Bronchial epithelial cell (primary cell): ENCODE measurements around the gene ALKBH3. TPM values are rescaled to one million over a fixed set of nuclear protein-coding genes. Genes with fewer than 3 reads are reported as not detected.

ENCODE experiments used
- DNase-seq: peaks from one replicate; pipeline ENCODE4 v3.0.0-alpha.2; 2010; ENCODE audit warnings: low read depth
- FAIRE-seq: peaks from 2 replicates; lab custom pipeline; 2011; peaks lifted over from hg19 to GRCh38; lab: Jason Lieb, UNC
- H3K27me3 ChIP-seq: 2 replicates; pipeline ENCODE4 v1.5.1; 2011; ENCODE audit warnings: low read length; ENCODE audit not compliant: control insufficient read depth, insufficient read depth
- H3K36me3 ChIP-seq: 2 replicates; pipeline ENCODE4 v1.5.1; 2011; ENCODE audit warnings: low read length; ENCODE audit not compliant: control insufficient read depth, insufficient read depth
- H3K4me3 ChIP-seq: 2 replicates; pipeline ENCODE4 v1.5.1; 2011; ENCODE audit warnings: mild to moderate bottlenecking, low read depth, low read length, control low read depth
- total RNA-seq: library from RNA; depleted of rRNA; stranded (reverse); fragments of >200 nt; gene quantifications from 2 replicates; pipeline ENCODE4 v1.2.1, GENCODE V29; 2014
- TF ChIP-seq, protein P1 (sequence below): IDR thresholded peaks from 2 replicates; pipeline ENCODE4 v1.5.1; 2011; ENCODE audit warnings: mild to moderate bottlenecking, moderate library complexity, low read length, control low read depth, inconsistent platforms; ENCODE audit not compliant: insufficient read depth, severe bottlenecking

ALKBH3 gene
- total RNA-seq, 1 donor from 2014 or later = 67.7 TPM

DNA sequence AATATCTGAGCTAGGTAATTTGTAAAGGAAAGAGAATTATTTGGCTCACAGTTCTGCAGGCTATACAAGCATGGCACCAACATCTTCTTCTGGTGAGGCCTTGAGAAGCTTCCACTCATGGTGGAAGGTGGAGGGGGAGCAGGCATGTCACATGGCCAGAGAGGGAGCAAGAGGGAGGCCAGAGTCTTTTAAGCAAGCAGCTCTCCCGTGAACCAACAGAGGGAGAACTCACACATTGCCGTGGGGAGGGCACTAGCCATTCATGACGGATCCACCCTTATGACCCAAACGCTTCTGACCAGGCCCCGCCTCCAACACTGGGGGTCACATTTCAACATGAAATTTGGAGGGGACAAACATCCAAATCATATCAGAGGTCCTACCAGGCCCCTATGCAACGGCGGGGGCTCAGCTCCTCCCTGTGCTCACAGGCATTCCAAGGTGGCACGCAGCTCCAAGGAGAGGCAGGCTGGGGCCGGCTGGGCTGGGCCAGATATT, 66.4 kb downstream of the ALKBH3 start:
- no peaks in the 10 kb centered on the region for H3K36me3 ChIP-seq
- DNase-seq (no peak), FAIRE-seq (no peak)
- H3K27me3 ChIP-seq = peaks cover 11% of the 10 kb centered on the region
- no peak overlapping the region for H3K4me3 ChIP-seq
- TF ChIP-seq, protein P1, sequence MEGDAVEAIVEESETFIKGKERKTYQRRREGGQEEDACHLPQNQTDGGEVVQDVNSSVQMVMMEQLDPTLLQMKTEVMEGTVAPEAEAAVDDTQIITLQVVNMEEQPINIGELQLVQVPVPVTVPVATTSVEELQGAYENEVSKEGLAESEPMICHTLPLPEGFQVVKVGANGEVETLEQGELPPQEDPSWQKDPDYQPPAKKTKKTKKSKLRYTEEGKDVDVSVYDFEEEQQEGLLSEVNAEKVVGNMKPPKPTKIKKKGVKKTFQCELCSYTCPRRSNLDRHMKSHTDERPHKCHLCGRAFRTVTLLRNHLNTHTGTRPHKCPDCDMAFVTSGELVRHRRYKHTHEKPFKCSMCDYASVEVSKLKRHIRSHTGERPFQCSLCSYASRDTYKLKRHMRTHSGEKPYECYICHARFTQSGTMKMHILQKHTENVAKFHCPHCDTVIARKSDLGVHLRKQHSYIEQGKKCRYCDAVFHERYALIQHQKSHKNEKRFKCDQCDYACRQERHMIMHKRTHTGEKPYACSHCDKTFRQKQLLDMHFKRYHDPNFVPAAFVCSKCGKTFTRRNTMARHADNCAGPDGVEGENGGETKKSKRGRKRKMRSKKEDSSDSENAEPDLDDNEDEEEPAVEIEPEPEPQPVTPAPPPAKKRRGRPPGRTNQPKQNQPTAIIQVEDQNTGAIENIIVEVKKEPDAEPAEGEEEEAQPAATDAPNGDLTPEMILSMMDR = peak; percentile 36

DNA sequence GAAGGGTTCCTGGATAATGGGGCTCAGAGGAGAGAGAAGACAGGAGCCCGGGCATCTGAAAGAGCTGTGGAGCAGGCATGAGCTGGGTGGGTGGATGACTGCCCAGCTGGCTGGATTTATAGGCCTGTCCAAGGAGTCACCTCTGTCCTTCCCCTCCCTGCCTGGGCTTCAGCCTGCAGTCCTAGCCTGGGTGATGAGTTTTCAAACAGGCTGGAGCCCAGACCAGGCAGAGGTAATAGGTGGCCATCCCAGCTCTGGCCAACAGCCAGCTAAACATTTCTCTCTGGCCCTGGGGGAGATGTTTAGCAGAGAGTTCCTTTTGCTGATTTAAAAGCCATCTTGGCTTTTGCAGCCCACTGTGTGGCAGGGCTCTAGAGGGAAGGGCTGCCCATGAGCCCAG, 67.2 kb downstream of the ALKBH3 start:
- no peak for DNase-seq
- TF ChIP-seq, protein P1 = no peak
- H3K27me3 ChIP-seq = peaks cover 11% of the 10 kb centered on the region
- no peak overlapping the region for H3K4me3 ChIP-seq
- no peaks in the 10 kb centered on the region for H3K36me3 ChIP-seq
- FAIRE-seq = no peak

DNA sequence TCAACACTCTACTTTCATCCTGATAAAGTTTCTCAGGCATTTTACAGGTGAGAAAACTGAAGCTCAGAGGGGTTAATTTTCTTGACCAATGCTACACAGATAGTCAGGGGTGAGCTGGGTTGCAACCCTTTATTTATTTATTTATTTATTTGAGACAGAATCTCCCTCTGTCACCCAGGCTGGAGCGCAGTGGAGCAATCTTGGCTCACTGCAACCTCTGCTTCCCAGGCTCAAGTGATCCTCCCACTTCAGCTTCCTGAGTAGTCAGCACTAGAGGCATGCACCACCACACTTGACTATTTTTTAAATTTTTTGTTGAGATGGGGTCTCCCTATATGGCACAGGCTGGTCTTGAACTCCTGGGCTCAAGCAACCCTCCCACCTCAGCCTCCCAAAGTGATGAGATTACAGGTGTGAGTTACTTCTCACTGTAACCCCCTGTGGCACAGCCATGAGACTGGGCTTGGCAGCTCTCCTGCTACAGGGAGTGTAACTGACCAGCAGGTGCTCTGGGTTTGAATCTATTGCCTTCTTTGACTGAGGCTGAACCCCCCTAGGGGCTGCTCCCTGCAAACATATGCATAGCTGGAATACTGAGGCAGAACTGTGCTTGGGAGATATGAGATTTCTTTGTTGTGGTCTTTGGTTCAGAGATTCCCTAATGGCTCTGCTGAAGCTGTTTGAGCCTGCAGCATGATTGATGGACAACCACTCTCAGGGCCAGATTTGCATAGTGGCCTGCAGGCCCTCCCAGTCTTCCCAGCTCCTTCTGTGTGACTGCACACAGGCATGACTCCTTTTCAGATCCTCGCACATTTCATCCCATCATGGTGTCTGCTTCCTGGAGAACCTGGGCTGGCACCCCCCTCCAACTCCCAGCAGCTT, 68.0 kb downstream of the ALKBH3 start:
- Histone ChIP-seq H3K36me3 (no peaks in the 10 kb centered on the region), H3K4me3 (no peak overlapping the region), H3K27me3 (peaks cover 9% of the 10 kb centered on the region)
- TF ChIP-seq, protein P1 = no peak
- FAIRE-seq (no peak), DNase-seq (no peak)

GRCh38 chr11:43950311-43950855, 69.8 kb downstream of the ALKBH3 start:
- Histone ChIP-seq H3K4me3 (no peak overlapping the region), H3K27me3 (peaks cover 2% of the 10 kb centered on the region), H3K36me3 (no peaks in the 10 kb centered on the region)
- FAIRE-seq = no peak
- TF ChIP-seq, protein P1 = no peak
- DNase-seq = no peak

DNA sequence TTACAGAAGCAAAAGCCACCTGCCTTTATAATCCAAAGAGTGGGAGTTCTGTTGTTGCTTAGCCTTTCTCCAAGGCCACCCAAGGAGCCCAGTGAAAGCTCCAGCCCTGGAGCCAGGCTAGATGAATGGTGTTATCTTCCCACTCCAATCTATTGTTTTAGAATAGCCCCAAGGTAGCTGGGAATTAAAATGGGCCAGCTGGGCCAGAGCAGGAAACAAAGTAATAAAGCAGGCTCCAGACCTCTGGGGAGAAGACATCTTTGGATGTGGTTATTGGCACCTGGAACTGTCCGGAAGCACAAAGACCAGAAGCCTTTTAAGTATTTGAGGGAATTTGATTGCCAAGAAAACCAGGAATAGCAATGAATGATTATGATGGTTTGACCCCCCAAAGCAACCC, 70.6 kb downstream of the ALKBH3 start:
- H3K27me3 ChIP-seq = no peaks in the 10 kb centered on the region
- TF ChIP-seq, protein P1 = no peak
- DNase-seq (no peak), FAIRE-seq (no peak)
- no peaks in the 10 kb centered on the region for H3K36me3 ChIP-seq
- H3K4me3 ChIP-seq = no peak overlapping the region
